KMS-11 (cell line): ENCODE results near the gene OR13F1.
"Not testable (repeated sequence)": the region's sequence is repeated elsewhere in the genome, so short reads cannot be mapped to it uniquely, and the experiment has no call there.

Experiments
- H2AFZ ChIP-seq: fragments of 200-600 bp; sonication (generic); 2 replicates; pipeline ENCODE4 v1.6.1; 2016; ENCODE audit warnings: antibody characterized with exemption, mixed run types, low read depth
- H3K27ac ChIP-seq: fragments of 200-600 bp; sonication (generic); 2 replicates; pipeline ENCODE4 v1.6.1; 2016; ENCODE audit warnings: mild to moderate bottlenecking, mixed run types
- H3K27me3 ChIP-seq: fragments of 200-600 bp; sonication (generic); 2 replicates; pipeline ENCODE4 v1.6.1; 2017; ENCODE audit warnings: mild to moderate bottlenecking, low read depth, mixed run types, moderate library complexity; ENCODE audit not compliant: insufficient read depth
- H3K36me3 ChIP-seq: fragments of 200-600 bp; sonication (generic); 2 replicates; pipeline ENCODE4 v1.6.1; 2017; ENCODE audit warnings: mild to moderate bottlenecking, mixed run types; ENCODE audit not compliant: insufficient read depth
- H3K4me1 ChIP-seq: fragments of 200-600 bp; sonication (generic); 2 replicates; pipeline ENCODE4 v1.6.1; 2016; ENCODE audit warnings: mild to moderate bottlenecking, low read depth, mixed run types; ENCODE audit not compliant: poor library complexity, severe bottlenecking
- H3K4me2 ChIP-seq: fragments of 200-600 bp; sonication (generic); 2 replicates; pipeline ENCODE4 v1.7.0; 2016; ENCODE audit warnings: mild to moderate bottlenecking, mixed run types
- H3K4me3 ChIP-seq: fragments of 200-600 bp; sonication (generic); IDR thresholded peaks from 2 replicates; pipeline ENCODE4 v1.6.1; 2017; ENCODE audit warnings: low read depth, low read length, mixed read lengths; ENCODE audit not compliant: insufficient read depth
- H3K79me2 ChIP-seq: fragments of 200-600 bp; sonication (generic); 2 replicates; pipeline ENCODE4 v1.6.1; 2016; ENCODE audit warnings: low read depth, mixed run types; ENCODE audit not compliant: insufficient read depth
- H3K9ac ChIP-seq: fragments of 200-600 bp; sonication (generic); 2 replicates; pipeline ENCODE4 v1.6.1; 2016; ENCODE audit warnings: mild to moderate bottlenecking, mixed run types
- H4K20me1 ChIP-seq: fragments of 200-600 bp; sonication (generic); 2 replicates; pipeline ENCODE4 v1.6.1; 2016; ENCODE audit warnings: mild to moderate bottlenecking, mixed run types; ENCODE audit not compliant: insufficient read depth
- CTCF ChIP-seq: fragments of 200-600 bp; sonication (generic); conservative IDR thresholded peaks from 2 replicates; pipeline ENCODE4 v1.6.1; 2017; ENCODE audit warnings: low read depth, mild to moderate bottlenecking, antibody characterized with exemption, low read length, moderate library complexity, mixed read lengths

The OR13F1 gene

DNA sequence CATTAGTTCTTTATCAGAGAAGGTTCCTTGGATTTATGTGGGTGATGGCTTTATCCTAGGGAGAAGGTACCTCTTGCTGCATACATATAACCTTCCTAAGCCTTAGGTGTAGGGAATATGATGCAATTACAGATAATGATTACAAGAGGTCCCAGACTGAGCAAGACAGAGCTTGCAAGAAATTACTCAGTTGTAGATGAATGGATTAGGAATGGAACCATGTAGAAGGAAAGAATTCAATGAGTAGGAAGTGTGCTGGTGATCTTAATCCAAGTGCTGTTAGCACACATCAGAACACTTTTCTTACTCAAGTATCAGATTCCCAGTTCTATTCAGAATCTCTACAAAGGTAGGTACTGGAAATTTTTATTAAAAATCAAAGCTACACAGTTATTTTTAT is 2.5 kb downstream of the OR13F1 start:
- H3K27me3 ChIP-seq, result no peaks in the 10 kb centered on the region
- no peaks in the 10 kb centered on the region for H3K4me1 ChIP-seq
- H3K27ac ChIP-seq, result no peak overlapping the region
- H2AFZ ChIP-seq, result no peak overlapping the region
- no peaks in the 10 kb centered on the region for H3K79me2 ChIP-seq
- H4K20me1 ChIP-seq, result no peaks in the 10 kb centered on the region
- no peak overlapping the region for H3K9ac ChIP-seq
- H3K4me2 ChIP-seq, result no peak overlapping the region
- H3K4me3 ChIP-seq, result no peak overlapping the region
- H3K36me3 ChIP-seq, result no peaks in the 10 kb centered on the region
- no peak for TF ChIP-seq CTCF

- H2AFZ ChIP-seq, result no peak overlapping the region
- no peak overlapping the region for H3K27ac ChIP-seq
- no peak overlapping the region for H3K4me2 ChIP-seq
- no peaks in the 10 kb centered on the region for H4K20me1 ChIP-seq
- no peak overlapping the region for H3K9ac ChIP-seq
- TF ChIP-seq CTCF, result no peak
- no peaks in the 10 kb centered on the region for H3K79me2 ChIP-seq
- H3K36me3 ChIP-seq, result no peaks in the 10 kb centered on the region
- no peak overlapping the region for H3K4me3 ChIP-seq
- H3K4me1 ChIP-seq, result no peaks in the 10 kb centered on the region
- H3K27me3 ChIP-seq, result no peaks in the 10 kb centered on the region
Observed at GRCh38 chr9:104514901-104515300, 10.8 kb downstream of the OR13F1 start.

DNA sequence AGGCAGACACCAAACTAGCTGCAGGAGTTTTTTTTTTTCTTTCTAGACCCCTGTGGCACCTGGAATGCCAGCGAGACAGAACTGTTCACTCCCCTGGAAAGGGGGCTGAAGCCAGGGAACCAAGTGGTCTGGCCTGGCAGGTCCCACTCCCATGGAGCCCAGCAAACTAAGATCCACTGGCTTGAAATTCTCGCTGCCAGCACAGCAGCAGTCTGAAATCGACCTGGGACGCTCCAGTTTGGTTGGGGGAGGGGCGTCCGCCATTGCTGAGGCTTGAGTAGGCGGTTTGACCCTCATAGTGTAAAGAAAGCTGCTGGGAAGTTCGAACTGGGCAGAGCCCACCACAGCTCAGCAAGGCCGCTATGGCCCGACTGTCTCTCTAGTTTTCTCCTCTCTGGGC is 16.2 kb downstream of the OR13F1 start:
- not testable (repeated sequence) for H3K4me3 ChIP-seq, H3K36me3 ChIP-seq, H3K27ac ChIP-seq, H3K27me3 ChIP-seq, H3K9ac ChIP-seq, H3K4me2 ChIP-seq, H4K20me1 ChIP-seq, H3K79me2 ChIP-seq, H2AFZ ChIP-seq, H3K4me1 ChIP-seq

GRCh38 chr9:104527109-104527508 is 23.0 kb downstream of the OR13F1 start, which contains the start of gene OR13C4:
Gene OR13C4, minus strand, starts transcription at chr9:104527209. Its CDS starts 0 bp downstream, at chr9:104527209.
- Histone ChIP-seq H3K9ac (no peak within 1 kb of the TSS), H3K4me1 (no peaks in the 10 kb centered on the region), H3K27ac (no peak within 1 kb of the TSS), H4K20me1 (no peaks in the 10 kb centered on the region), H2AFZ (no peak within 1 kb of the TSS), H3K4me3 (no peak within 1 kb of the TSS), H3K27me3 (no peaks in the 10 kb centered on the region), H3K36me3 (no peaks in the 10 kb centered on the region), H3K4me2 (no peak within 1 kb of the TSS), H3K79me2 (no peaks in the 10 kb centered on the region)
- no peak for TF ChIP-seq CTCF

DNA sequence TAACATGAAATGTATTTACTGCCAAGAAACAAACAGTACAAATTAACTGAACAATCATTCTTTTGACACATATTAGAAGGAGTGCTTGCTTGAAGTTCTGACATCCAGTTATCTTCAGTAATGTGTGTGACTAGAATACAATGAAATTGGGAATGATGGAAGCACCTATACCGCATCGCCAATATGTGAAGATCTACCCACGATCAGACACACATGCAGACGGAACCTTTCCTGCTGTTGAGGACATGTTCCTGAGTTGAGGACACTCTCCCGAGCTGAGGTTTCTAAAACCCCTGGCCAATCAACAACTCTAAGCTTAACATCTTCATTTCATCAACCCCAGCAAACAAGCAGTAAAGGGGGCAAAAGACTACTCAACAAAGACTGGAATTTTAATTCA is 32.7 kb downstream of the OR13F1 start, which contains the start of gene OR13C3:
Gene OR13C3 (minus strand): TSS at position 101 of the 400 bp plus-strand sequence. CDS start 133 bp downstream, outside the sequence.
- no peak for TF ChIP-seq CTCF

More for the DNA sequence above, 32.7 kb downstream of the OR13F1 start, which contains the start of gene OR13C3:
- no peaks in the 10 kb centered on the region for H3K27me3 ChIP-seq
- no peak within 1 kb of the TSS for H3K27ac ChIP-seq
- H3K79me2 ChIP-seq, result no peaks in the 10 kb centered on the region
- no peaks in the 10 kb centered on the region for H3K36me3 ChIP-seq
- no peaks in the 10 kb centered on the region for H4K20me1 ChIP-seq
- H3K4me3 ChIP-seq, result no peak within 1 kb of the TSS
- no peak within 1 kb of the TSS for H3K9ac ChIP-seq
- H3K4me1 ChIP-seq, result no peaks in the 10 kb centered on the region
- no peak within 1 kb of the TSS for H2AFZ ChIP-seq
- no peak within 1 kb of the TSS for H3K4me2 ChIP-seq
